BLaER1 treated with 17β-estradiol and CSF1 and Interleukin-3, amounts not matched to agents 10 nM and 100 nM (cell line): Measurements from ENCODE around the gene ZNF516.
A peak's percentile ranks its signal among the peaks of the same experiment; 100 is the strongest.

Source experiments
- H3K27ac ChIP-seq, 11 experiments: shearing (Covaris generic); formaldehyde crosslinking; 2 replicates each; pipeline ENCODE4 v1.8.1; 2022
- H3K27me3 ChIP-seq, 11 experiments: shearing (Covaris generic); formaldehyde crosslinking; 2 replicates each; pipeline ENCODE4 v1.8.1; 2022
- H3K36me3 ChIP-seq, 11 experiments: shearing (Covaris generic); formaldehyde crosslinking; 2 replicates each; pipeline ENCODE4 v1.8.1; 2022
- H3K4me1 ChIP-seq, 10 experiments: shearing (Covaris generic); formaldehyde crosslinking; 2 replicates each; pipeline ENCODE4 v1.8.1; 2022
- H3K4me2 ChIP-seq, 11 experiments: shearing (Covaris generic); formaldehyde crosslinking; 2 replicates each; pipeline ENCODE4 v1.8.1; 2022
- H3K4me3 ChIP-seq, 10 experiments: shearing (Covaris generic); formaldehyde crosslinking; 2 replicates each; pipeline ENCODE4 v1.8.1; 2022
- H3K9ac ChIP-seq, 11 experiments: shearing (Covaris generic); formaldehyde crosslinking; 2 replicates each; pipeline ENCODE4 v1.8.1; 2022
- H3K9me3 ChIP-seq, 11 experiments: shearing (Covaris generic); formaldehyde crosslinking; replicated peaks in 1 of 11; 2 replicates each; pipeline ENCODE4 v1.8.1; 2022
- H4K20me1 ChIP-seq, 11 experiments: shearing (Covaris generic); formaldehyde crosslinking; 2 replicates each; pipeline ENCODE4 v1.8.1; 2022
- Cebpa-rat ChIP-seq, 11 experiments: shearing (Covaris generic); IDR thresholded peaks; 2 replicates each; pipeline ENCODE4 v1.8.1; 2022

The ZNF516 gene

DNA sequence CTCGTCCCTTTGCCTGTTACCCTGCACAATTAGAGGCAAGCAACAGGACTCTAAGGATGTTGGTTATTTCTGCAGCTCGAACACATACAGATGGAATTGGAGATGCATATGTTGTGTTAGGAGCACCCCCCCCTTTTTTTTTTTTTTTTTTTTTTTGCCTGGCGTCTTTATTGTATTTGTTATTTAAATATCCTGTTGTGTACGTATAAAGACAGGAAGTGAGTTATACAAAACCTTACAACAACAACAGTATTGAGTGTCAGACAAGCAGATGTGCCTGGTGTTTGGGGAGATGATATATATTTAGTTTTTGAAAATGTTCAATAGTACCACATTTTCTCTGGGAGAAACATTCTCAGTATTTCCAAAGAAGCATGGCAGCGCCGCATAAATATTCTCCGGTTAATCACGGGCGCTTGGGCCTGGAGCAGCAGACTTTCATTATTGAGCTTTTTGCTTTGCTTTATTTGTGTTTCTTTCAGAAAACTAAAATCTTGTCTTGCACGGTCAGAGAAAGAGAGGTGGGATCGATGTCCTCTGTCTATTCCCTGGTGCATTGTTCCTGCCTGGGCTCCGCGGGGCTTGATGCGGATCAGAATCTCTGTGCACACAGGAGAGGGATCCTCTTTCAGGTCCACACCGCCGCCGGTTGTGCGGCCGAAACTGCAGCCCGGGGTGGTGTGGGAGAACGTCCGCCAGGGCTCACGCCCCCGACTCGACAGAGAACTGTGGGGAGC, 23.2 kb upstream of the ZNF516 start:
- Histone ChIP-seq H3K4me3 (no peak overlapping the region), H4K20me1 (no peaks in the 10 kb centered on the region), H3K27me3 (no peaks in the 10 kb centered on the region), H3K36me3 (no peaks in the 10 kb centered on the region), H3K4me1 (no peaks in the 10 kb centered on the region), H3K4me2 (no peak overlapping the region), H3K27ac (no peak overlapping the region), H3K9me3 (no peaks in the 10 kb centered on the region), H3K9ac (no peak overlapping the region)
- TF ChIP-seq Cebpa-rat (IDR thresholded peaks at IDR 0.05), result no peak

DNA sequence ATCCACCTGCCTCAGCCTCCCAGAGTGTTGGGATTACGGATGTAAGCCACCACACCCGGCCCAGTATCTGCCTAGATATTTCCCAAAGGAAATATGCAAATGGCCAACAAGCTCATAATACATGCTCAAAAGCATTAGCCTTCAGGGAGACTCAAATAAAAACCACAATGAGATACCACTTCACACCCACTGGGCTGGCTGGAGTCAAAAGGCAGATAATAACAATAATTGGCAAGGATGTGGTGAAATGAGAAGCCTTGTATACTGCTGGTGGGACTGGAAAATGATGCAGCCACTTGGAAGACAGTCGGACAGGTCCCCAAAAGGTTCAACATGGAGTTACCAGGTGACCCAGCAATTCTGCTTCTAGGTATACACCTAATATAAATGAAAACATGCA, 20.5 kb upstream of the ZNF516 start:
- Histone ChIP-seq H3K4me1 (no peaks in the 10 kb centered on the region), H3K36me3 (no peaks in the 10 kb centered on the region), H4K20me1 (no peaks in the 10 kb centered on the region), H3K4me3 (no peak overlapping the region), H3K4me2 (no peak overlapping the region), H3K27ac (no peak overlapping the region), H3K9ac (no peak overlapping the region), H3K27me3 (no peaks in the 10 kb centered on the region), H3K9me3 (no peaks in the 10 kb centered on the region)
- no peak for TF ChIP-seq Cebpa-rat (IDR thresholded peaks at IDR 0.05)

DNA sequence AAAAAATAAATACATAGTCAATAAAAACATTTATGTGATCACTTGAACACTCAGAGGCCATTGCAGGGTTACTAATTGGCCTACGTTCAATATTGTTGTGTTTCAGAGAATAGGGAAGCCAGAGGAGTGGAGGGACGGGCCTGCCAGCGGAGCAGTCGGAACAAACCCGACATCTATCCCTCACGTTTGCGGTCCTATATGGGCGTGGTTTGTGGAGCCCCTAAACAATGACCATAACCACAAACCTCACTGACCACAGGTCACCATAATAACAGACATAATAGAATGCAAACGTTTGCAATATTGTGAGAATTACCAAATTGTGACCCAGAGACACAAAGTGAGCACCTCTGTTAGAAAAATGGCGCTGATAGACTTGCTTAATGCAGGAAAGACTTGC, 19.5 kb upstream of the ZNF516 start:
- no peaks in the 10 kb centered on the region for H3K4me1 ChIP-seq
- no peak overlapping the region for H3K4me2 ChIP-seq
- H4K20me1 ChIP-seq, result no peaks in the 10 kb centered on the region
- no peaks in the 10 kb centered on the region for H3K27me3 ChIP-seq
- no peak overlapping the region for H3K9ac ChIP-seq
- no peak for TF ChIP-seq Cebpa-rat (IDR thresholded peaks at IDR 0.05)
- no peak overlapping the region for H3K27ac ChIP-seq
- no peaks in the 10 kb centered on the region for H3K36me3 ChIP-seq
- H3K4me3 ChIP-seq, result no peak overlapping the region
- H3K9me3 ChIP-seq, result no peaks in the 10 kb centered on the region

GRCh38 chr18:76507830-76508385, 12.9 kb upstream of the ZNF516 start:
- peaks cover 0 to 7% (median 0%) of the 10 kb centered on the region in 10 experiments; a peak in 2 of 20 replicates for H3K4me1 ChIP-seq
- no peaks in the 10 kb centered on the region for H3K27me3 ChIP-seq
- no peaks in the 10 kb centered on the region for H4K20me1 ChIP-seq
- no peak overlapping the region for H3K4me2 ChIP-seq
- TF ChIP-seq Cebpa-rat (IDR thresholded peaks at IDR 0.05), result no peak
- H3K27ac ChIP-seq, result no peak overlapping the region
- H3K9ac ChIP-seq, result no peak overlapping the region
- no peak overlapping the region for H3K4me3 ChIP-seq
- no peaks in the 10 kb centered on the region for H3K36me3 ChIP-seq
- H3K9me3 ChIP-seq, result no peaks in the 10 kb centered on the region

DNA sequence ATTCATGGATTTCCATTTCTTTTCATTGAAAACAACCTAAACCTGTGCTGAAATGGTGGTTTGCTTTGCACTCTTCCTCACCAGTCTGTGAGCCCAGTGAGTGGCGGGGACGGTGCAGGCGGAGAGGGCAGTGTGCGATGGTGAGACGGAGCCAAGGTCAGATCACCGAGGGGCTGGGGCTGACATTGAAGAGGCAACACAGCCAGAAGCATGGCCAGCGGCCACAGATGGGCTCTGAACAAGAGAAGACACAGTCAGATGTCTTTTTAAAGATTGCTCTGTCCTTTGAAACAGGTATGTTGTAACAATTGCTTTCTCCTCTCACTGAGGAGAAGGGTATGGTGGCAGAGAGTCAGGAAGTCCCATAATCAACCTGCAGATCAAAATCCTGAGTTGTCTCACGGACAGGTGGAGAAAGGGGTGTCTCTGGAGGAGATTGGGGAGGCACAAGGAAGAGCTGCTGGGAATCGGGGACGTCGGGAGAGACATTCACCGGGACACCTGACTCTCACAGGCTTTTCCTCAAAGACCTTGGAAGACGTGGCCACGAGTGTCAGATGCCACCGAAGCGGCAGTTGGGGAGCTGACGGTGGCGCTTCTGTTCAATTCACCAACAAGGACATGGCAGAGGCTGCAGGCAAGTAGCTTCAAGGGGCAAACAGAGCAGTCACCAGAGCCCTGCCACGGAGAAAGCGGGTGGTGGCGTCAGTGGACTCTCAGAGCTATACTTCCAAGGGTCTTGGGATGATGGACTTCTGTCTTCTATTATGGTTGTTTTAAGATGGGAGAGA, 12.1 kb upstream of the ZNF516 start:
- H3K4me2 ChIP-seq, result no peak overlapping the region
- no peaks in the 10 kb centered on the region for H3K9me3 ChIP-seq
- H3K27ac ChIP-seq, result no peak overlapping the region
- TF ChIP-seq Cebpa-rat (IDR thresholded peaks at IDR 0.05), result 0 out of 22 replicates have a peak, but pooled peaks of 1 of the 11 experiments have one; percentile 20
- H4K20me1 ChIP-seq, result no peaks in the 10 kb centered on the region
- no peaks in the 10 kb centered on the region for H3K36me3 ChIP-seq
- no peak overlapping the region for H3K9ac ChIP-seq
- H3K4me3 ChIP-seq, result no peak overlapping the region
- H3K4me1 ChIP-seq, result peaks cover 0 to 13% (median 0%) of the 10 kb centered on the region in 10 experiments; a peak in 2 of 20 replicates
- H3K27me3 ChIP-seq, result no peaks in the 10 kb centered on the region

DNA sequence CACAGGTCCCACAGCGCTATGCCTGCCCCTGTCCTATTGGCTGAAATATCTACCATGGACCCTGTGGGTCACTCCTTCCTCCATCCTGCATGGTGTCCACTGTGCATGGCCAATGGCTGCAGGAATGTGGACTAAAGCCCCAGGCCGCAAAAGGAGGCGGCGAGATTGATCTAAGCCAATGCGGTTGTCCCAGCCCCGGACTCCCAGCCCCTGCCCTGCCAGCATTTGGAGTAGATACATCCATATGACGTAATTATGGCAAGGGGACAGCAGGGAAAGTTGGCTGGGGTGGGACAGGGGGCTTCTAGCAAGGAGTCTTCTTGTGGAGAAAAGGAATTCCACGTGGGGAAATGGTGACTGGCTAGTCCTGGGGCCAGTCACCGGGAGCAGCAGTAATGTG, 11.4 kb upstream of the ZNF516 start:
- Histone ChIP-seq H3K9me3 (no peaks in the 10 kb centered on the region), H3K27ac (no peak overlapping the region)
- TF ChIP-seq Cebpa-rat (IDR thresholded peaks at IDR 0.05), result no peak

DNA sequence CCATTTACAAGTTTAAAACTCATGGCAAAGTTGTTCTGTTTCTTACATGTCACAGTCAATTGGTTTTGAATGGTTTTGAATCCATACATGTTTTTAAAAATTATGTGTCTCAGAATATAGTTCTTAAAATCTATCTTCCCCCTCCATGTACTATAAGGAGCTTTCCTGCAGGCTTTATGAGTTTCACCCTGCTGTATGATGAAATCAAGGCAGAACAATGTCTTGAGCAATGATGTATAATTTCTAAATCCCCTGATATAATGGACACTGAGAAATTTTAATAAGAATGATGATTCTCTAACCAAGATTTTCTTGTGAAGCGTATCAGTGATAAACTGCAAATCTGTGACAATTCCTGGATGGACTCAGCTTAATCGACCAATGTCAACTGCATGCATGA, 10.6 kb upstream of the ZNF516 start:
- no peak overlapping the region for H3K4me3 ChIP-seq
- H3K9ac ChIP-seq, result no peak overlapping the region
- H4K20me1 ChIP-seq, result no peaks in the 10 kb centered on the region
- H3K27ac ChIP-seq, result no peak overlapping the region
- H3K4me2 ChIP-seq, result no peak overlapping the region
- H3K9me3 ChIP-seq, result no peaks in the 10 kb centered on the region
- no peaks in the 10 kb centered on the region for H3K36me3 ChIP-seq
- peaks cover 0 to 21% (median under 1%) of the 10 kb centered on the region in 10 experiments; a peak in 12 of 20 replicates for H3K4me1 ChIP-seq
- no peak for TF ChIP-seq Cebpa-rat (IDR thresholded peaks at IDR 0.05)
- no peaks in the 10 kb centered on the region for H3K27me3 ChIP-seq

More for the DNA sequence above, 11.4 kb upstream of the ZNF516 start:
- no peaks in the 10 kb centered on the region for H3K36me3 ChIP-seq
- no peaks in the 10 kb centered on the region for H3K27me3 ChIP-seq
- peaks cover 0 to 14% (median 0%) of the 10 kb centered on the region in 10 experiments; a peak in 3 of 20 replicates for H3K4me1 ChIP-seq
- no peak overlapping the region for H3K9ac ChIP-seq
- no peak overlapping the region for H3K4me2 ChIP-seq
- H3K4me3 ChIP-seq, result no peak overlapping the region
- H4K20me1 ChIP-seq, result no peaks in the 10 kb centered on the region

DNA sequence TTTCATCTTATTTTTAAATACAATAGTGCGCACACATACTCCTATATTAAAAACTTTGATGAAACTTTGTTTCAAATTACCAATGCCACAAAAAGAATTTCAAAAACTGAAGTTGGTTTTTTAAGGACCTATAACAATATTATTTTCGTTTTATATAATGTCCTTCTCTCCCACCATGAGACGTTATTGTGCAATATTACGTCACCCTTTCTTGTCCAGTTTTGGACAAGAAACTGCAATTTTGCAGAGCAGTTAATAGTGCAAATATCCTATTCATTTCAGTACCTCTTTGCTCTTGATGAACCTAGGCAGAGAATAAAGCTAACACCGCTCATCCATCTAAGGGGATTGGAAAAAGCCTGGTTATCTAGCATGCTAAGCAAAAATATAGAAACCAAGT, 9.7 kb upstream of the ZNF516 start:
- no peaks in the 10 kb centered on the region for H3K27me3 ChIP-seq
- no peaks in the 10 kb centered on the region for H3K36me3 ChIP-seq
- no peaks in the 10 kb centered on the region for H4K20me1 ChIP-seq
- H3K4me1 ChIP-seq, result peaks cover 8 to 30% (median 9%) of the 10 kb centered on the region in 10 experiments; a peak in 19 of 20 replicates
- TF ChIP-seq Cebpa-rat (IDR thresholded peaks at IDR 0.05), result peak in 4 of 11 experiments; percentile 32 to 76 (median 52); a peak in 4 of 22 replicates
- H3K9ac ChIP-seq, result no peak overlapping the region
- no peak overlapping the region for H3K4me3 ChIP-seq
- no peak overlapping the region for H3K4me2 ChIP-seq
- H3K27ac ChIP-seq, result no peak overlapping the region
- H3K9me3 ChIP-seq, result no peaks in the 10 kb centered on the region

DNA sequence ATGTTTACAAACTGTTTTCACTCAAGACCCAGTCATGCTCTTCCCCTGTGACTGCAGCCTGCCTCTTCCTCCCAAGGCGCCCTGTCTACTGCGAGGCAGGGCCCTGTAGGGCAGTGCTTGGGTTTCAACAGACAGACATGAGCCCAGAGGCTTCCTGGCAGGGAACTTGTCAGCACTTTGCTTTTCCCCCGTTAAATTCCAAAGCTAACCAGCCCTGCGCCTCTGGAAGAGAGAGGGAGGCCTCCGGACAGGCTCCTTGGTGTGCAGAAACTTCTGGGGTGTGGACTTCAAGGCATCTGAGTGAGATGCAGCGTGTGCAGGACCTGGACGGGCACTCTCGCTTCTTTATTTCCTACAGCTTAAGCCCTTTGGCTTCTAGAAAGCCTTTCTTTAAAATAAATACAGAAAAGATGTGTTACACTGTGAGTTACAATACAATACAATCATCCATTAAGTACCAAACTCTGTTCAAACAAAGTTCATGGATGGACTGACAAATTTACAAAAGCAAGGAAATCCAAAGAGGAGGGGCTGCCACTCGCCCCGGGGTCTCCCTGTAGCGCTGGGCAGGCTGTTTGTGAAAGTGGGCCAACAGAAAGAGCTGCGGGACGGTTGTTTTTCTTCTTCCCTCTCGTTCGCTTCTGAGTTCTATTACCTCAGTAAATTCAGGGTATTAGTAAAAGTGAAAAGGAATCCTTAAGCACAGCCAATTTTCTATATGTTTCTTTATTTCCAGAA, 8.8 kb upstream of the ZNF516 start:
- Histone ChIP-seq H3K9ac (no peak overlapping the region), H3K4me1 (peaks cover 13 to 39% (median 18%) of the 10 kb centered on the region in 10 experiments; a peak in 19 of 20 replicates), H3K4me2 (peak overlapping the region in 1 of 11 experiments; percentile 37; a peak in 3 of 22 replicates), H4K20me1 (peaks cover 0 to 3% (median 0%) of the 10 kb centered on the region in 11 experiments; a peak in 1 of 22 replicates), H3K27me3 (no peaks in the 10 kb centered on the region), H3K27ac (no peak overlapping the region), H3K4me3 (no peak overlapping the region), H3K36me3 (no peaks in the 10 kb centered on the region), H3K9me3 (no peaks in the 10 kb centered on the region)
- TF ChIP-seq Cebpa-rat (IDR thresholded peaks at IDR 0.05), result no peak
